Dermis lymphatic vessel endothelial cell (primary cell): Measurements from ENCODE around the gene ZNF837. TPM values are rescaled to one million over a fixed set of nuclear protein-coding genes. Genes with fewer than 3 reads are reported as not detected.

Source experiments
- total RNA-seq: library from RNA; depleted of rRNA; stranded (reverse); fragments of >200 nt; gene quantifications from 2 replicates; pipeline ENCODE4 v1.2.1, GENCODE V29; 2014

ZNF837 gene
- 1.8 and 2.2 TPM in 2 replicates for total RNA-seq

DNA sequence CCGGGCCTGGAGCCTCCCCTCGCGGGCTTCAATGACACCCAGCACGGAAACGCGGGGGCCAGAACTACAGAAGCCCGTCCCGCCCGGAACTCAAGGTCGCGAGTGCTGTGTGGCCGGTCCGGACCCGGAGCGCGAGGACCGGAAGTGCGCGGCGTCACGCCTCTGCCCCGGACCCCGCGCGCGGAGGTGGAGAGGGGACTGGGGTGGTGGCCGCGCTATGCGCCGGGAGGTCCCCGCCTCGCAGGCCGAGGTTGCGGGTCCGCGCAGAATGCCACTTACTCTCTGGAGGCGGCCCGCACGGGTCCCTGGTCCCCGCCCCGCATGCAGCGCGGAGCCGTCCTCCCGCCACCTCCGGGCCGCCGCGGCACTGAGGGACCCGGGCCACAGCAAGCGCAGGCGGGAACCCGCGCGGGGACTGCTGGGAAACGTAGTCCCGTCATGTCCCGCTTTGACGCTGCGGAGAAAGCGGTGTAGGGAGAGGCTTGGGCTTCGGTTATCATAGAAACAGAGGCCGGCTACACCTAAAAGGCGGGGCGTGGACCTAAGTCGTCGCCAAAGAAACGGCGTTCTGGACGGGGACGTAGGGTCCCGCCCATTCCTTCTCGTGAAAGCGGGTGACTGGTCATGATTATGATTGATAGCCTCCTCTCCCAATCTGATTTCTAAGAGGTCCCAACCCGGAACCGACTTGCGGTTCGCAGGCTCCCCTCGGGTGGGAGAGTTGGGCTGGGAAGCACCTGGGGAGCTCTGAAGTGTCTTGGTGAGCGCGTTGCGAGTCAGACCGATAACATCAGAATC, at the start of gene ZNF837:
TSS of gene ZNF837 (minus strand) at position 369 of the 798 bp plus-strand sequence. CDS start 11,698 bp downstream, outside the sequence.

DNA sequence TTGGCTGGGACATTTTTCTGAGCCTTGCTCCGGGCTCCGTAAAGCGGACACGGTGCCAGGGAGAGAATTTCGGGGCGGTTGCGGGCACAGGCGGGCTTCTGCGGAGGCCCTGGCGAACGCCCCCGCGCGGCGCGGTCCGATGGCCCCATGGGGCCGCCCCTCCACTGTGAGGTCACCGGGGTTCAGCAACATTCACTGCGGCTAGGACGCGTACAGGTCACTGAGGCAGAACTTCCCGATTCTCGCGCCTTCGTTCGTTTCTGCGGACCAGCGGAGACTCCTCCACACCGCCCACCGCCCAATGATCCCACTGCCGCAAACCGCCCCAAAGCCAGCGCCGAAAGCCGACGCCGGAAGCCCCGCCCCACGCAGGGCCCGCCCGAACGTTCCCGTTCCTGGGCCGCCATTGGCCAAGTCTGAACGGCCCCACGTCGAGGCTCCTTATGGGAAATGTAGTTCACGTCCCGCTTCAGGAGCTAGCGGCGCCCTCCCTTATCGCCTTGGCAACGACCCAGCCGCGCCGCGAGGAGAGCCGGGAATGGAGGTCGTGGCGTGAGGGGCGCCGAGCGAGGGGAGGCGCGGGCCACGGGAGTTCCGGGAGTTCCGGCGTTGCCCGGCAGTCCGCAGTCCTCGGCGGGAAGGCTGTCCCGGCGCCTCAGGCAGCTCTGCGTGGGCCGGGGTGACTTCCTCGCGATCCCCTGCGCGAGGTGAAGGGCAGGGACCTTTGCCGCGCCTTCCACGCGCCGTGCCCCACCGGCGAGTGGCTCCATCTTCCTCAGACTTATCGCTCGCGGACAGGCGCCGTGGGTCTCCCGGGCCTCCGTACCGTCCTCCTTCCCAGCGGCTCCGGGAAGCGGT, 27.6 kb upstream of the ZNF837 start, which contains the start of gene ZNF584:
TSS of gene ZNF584 (plus strand) at position 498 of the 858 bp plus-strand sequence. CDS start 499 bp downstream, outside the sequence.

DNA sequence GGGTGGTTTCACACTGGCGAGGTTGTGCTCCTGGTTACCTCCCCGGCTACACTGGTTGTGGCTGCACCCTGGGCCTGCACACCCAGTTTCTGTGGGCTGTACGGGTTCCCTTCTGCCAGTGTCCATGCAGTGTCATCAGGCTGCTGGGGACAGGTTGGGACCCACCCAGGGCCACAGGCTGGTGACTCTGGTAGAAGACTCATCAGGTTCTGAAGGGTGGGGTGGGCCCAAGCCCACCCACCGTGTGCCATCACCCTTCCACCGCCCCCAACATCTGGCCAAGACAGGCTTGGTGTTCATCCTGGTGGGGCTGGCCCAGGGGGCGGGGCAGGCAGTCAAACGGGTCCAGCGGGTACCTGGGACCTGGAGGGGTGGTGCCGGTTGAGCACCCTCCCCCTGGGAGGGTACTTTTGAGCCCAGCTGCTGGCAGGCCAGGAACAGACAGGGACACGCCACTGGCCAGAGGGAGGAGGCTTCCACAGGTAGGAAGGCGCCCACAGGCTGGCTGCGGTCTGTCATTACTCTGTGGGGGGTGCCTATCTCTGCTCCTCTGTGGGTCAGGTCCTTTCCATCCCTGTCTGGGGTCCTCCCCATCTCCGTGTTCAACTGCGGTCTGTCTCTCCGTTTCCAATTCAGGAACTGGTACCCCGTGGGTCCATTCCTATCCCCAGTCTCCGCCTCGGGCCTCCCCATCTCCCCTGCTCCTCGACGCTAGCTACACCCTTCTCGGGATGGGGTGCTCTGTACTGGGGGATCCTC, 14.6 kb upstream of the ZNF837 start, which contains the start of gene RNF225:
TSS of gene RNF225 (plus strand) at position 437 of the 759 bp plus-strand sequence. CDS start 434 bp downstream, outside the sequence.

DNA sequence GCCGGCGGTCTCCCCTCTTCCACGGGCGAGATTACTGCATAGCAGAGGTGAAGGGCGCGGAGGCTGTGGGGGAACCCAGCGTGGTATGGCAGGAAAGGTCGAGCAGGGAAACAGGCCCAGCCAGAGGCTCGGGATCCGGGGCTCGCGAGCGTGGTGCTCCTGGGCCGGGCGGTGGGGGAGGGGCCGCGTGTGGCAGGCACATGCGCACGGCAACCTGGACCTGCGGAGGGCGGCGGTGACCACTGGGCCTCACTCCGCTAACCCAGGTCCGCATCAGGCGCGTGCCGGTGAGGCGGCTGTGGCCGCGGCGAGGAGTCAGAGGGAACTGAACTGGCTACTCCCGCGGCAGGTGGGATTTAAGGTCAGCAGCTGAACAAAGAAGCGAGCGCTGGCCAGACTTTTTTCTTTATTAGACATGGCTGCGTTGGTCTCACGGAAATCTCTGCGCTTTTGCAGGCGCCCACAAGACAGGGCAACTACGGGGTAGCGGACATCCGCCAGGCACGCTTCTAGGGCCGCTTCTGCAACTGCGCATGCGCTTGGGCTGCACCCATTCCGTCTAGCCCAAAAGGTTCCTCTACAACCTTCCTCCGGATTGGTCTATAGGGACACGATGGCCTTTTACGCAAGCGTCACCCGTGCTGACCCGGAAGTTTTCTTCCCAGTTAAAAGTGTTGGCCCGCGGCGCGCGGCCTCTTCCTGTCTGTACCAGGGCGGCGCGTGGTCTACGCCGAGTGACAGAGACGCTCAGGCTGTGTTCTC, 5.9 kb upstream of the ZNF837 start, which contains the start of gene RPS5:
TSS of gene RPS5 (plus strand) at position 694 of the 762 bp plus-strand sequence. CDS start 869 bp downstream, outside the sequence.

DNA sequence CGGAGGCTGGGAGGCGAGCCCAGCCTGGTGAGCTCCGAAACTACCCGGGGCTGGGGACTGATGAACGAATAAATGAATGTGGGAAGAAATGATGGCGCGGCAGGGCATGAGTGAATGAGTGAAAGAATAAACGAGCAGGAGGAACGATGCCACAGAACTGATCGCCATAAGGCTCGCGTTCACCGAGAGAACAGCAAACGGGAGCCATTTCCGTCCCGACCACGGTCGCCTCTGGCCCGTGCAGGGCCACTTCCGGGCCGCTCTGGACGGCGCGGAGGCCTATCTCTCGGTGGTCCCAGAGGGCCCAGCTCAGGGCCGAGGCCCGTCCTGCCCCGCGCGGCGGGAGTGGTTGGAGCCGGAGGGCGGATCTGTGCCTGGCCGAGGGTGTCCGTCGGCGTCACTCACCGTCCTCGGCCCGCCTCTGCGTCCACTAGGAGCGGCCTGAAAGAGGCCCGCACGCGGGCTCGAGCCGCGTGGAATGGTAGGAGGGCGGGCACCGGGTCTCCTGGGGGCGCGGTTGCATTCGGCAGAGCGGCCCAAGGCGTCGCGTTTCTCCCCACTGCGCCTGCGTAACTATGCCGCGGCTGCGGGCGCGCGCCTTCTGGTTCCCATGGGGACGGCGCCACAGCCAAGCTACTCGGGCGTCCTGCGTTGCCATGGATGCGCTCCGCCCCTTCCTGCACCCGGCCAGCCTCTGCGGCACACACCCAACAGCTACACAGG, 18.4 kb downstream of the ZNF837 start, which contains the start of gene ZNF497:
TSS of gene ZNF497 (minus strand) at position 480 of the 723 bp plus-strand sequence. CDS start 5,116 bp downstream, outside the sequence.

DNA sequence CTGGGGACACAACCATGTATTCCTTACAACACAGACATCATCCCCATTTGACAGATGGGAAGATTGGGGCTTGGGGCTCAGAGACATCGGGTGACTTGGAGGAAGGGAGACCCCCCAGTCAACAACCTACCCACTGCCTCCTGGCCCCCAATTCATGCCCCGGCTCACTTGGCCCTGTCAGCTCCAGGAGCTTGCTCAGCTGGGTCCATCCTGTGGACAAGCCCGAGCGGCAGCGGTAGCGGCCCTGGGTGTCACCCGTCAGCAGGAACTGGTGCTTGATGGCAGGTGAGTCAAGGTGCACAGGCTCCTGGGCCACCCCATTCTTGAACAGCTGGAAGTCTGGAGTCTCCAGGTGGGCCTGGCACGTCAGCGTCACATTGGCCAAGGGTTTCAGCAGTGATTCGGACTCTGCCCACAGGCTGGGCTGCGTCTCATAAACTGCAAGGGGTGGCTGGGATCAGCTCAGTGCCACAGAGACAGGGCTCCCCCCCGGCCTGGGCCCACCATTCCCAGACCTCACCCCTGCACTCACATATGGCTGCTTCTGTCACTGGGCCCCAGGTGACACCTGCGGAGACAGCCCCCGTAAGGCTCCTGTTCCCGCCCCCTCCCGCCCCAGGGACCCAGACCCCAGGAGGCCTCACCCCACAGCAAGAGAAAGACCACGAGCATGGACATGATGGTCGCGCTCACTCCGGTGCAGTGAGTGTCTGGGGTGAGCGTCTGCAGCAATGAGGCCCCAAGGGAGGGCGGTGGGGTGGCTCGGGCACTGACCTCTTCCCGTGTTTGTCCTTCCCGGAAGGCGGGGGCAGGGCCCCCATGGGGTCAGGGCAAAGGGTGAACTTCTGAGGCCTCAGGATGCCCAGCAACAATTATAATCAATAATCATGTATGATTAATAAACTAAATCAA, 27.8 kb downstream of the ZNF837 start, which contains the start of gene A1BG:
TSS of gene A1BG (minus strand) at position 733 of the 912 bp plus-strand sequence. CDS start at position 678, 55 bp downstream.

DNA sequence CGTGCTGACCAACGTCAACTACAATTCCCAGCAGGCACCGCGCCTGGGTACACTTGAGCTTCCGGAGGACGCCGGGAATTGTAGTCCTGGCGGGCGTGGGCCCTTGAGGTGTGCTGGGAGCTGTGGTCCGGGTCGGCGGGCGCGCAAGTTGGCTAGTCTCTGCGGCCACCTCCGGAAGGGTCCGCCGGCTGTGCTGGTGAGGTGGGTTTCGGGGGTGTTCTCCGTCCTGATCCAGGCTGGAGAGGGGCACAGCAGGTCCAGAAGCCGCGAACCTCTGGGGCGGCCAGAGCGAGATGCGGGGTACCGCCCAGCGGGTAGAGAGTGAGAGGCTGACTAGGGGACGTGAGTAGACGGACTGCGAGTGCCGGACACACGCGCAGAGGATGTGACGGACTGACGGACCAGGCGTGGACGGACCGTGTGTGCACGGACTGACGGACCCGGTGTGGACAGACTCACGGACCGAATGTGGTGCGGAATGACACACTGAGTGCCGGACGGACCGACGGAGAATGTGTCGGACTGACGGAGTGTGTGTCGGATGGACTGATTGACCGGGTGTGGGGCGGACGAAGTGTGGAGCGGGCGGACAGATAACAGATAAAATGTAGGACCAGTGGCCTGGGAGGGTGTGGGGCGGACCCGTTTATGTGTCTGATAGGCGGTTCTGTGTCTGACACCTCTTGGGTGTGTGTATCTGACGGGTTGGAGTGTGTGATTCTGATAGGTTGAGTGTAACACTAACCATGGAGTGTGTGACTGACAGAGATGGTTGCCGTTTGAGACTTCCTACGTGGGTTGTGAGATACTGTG, 53.7 kb downstream of the ZNF837 start, which contains the start of gene ZSCAN22:
TSS of gene ZSCAN22 (plus strand) at position 81 of the 813 bp plus-strand sequence. CDS start 7,809 bp downstream, outside the sequence.

Other genes starting within 250 kb of the ZNF837 start
- 8.7 and 10.5 TPM in 2 replicates for gene ZNF329, start 230.2 kb downstream of the ZNF837 start, total RNA-seq
- gene ZNF274, start 198.0 kb downstream of the ZNF837 start, total RNA-seq, result 13.4 and 14.4 TPM in 2 replicates
- gene ZNF544, start 152.1 kb downstream of the ZNF837 start, total RNA-seq, result 47.7 and 55.9 TPM in 2 replicates
- gene ZNF8, start 102.1 kb downstream of the ZNF837 start, total RNA-seq, result 3.7 and 5.2 TPM in 2 replicates
- gene ERVK3-1, start 75.7 kb downstream of the ZNF837 start, total RNA-seq, result 20.9 and 25.0 TPM in 2 replicates
- 1.7 and 2.4 TPM in 2 replicates for gene ZSCAN22, start 54.0 kb downstream of the ZNF837 start, total RNA-seq
- gene A1BG, start 27.5 kb downstream of the ZNF837 start, total RNA-seq, result 2.7 and 7.3 TPM in 2 replicates
- 0.76 and 1.0 TPM in 2 replicates for gene ZNF497, start 18.3 kb downstream of the ZNF837 start, total RNA-seq
- gene RPS5, start 6.2 kb upstream of the ZNF837 start, total RNA-seq, result 2,212 and 2,748 TPM in 2 replicates
- 0.09 TPM in 1 of 2 replicates, not detected in the other for gene RNF225, start 14.6 kb upstream of the ZNF837 start, total RNA-seq
- 9.5 TPM in 2 replicates for gene ZNF584, start 27.6 kb upstream of the ZNF837 start, total RNA-seq
- gene ZNF132, start 59.1 kb upstream of the ZNF837 start, total RNA-seq, result 4.9 and 6.1 TPM in 2 replicates
- gene ZNF324B, start 70.6 kb upstream of the ZNF837 start, total RNA-seq, result 7.5 and 7.6 TPM in 2 replicates
- 10.6 and 11.6 TPM in 2 replicates for gene ZNF324, start 86.0 kb upstream of the ZNF837 start, total RNA-seq
- 3.8 and 4.6 TPM in 2 replicates for gene ZNF446, start 95.3 kb upstream of the ZNF837 start, total RNA-seq
- gene SLC27A5, start 131.0 kb upstream of the ZNF837 start, total RNA-seq, result 6.1 and 8.6 TPM in 2 replicates
- 3.7 and 4.4 TPM in 2 replicates for gene ZBTB45, start 138.8 kb upstream of the ZNF837 start, total RNA-seq
- 273 and 307 TPM in 2 replicates for gene TRIM28, start 163.0 kb upstream of the ZNF837 start, total RNA-seq
- gene CHMP2A, start 174.1 kb upstream of the ZNF837 start, total RNA-seq, result 97.9 and 113 TPM in 2 replicates
- 61.8 and 84.3 TPM in 2 replicates for gene UBE2M, start 177.6 kb upstream of the ZNF837 start, total RNA-seq
- gene MZF1, start 192.3 kb upstream of the ZNF837 start, total RNA-seq, result 7.9 TPM in 2 replicates